Stimulated activated memory B cell treated with anti-CD40 and anti-IgM and Interleukin-4, amounts not matched to agents 10 μg/mL and 1 μg/mL and 100 μg/mL, for 72 hours (primary cell): ENCODE data around the gene SLC44A5.
"Not testable (repeated sequence)": the region's sequence is repeated elsewhere in the genome, so short reads cannot be mapped to it uniquely, and the experiment has no call there.

Experiments
- ATAC-seq: fragments of 150-1000 bp; cut with Tn5 transposase; 2 replicates; pipeline ENCODE4 v1.10.0; 2021
- H3K27ac Mint-ChIP-seq: one replicate; pipeline ENCODE4 v1.8.0; 2022; ENCODE audit warnings: mild to moderate bottlenecking, mixed read lengths
- H3K27me3 Mint-ChIP-seq: one replicate; pipeline ENCODE4 v1.8.0; 2022; ENCODE audit warnings: mixed read lengths
- H3K36me3 Mint-ChIP-seq: one replicate; pipeline ENCODE4 v1.8.0; 2022; ENCODE audit warnings: mixed read lengths
- H3K4me1 Mint-ChIP-seq: one replicate; pipeline ENCODE4 v1.8.0; 2022; ENCODE audit warnings: mixed read lengths
- H3K4me3 Mint-ChIP-seq: one replicate; pipeline ENCODE4 v1.8.0; 2022; ENCODE audit warnings: mild to moderate bottlenecking, moderate library complexity, mixed read lengths
- H3K9me3 Mint-ChIP-seq: one replicate; pipeline ENCODE4 v1.8.0; 2022; ENCODE audit warnings: mixed read lengths

Gene SLC44A5

GRCh38 chr1:75293270-75293669, 317.6 kb downstream of the SLC44A5 start:
- H3K4me3 Mint-ChIP-seq = no peak overlapping the region
- H3K4me1 Mint-ChIP-seq = peaks cover 6% of the 10 kb centered on the region
- ATAC-seq = no peak
- H3K9me3 Mint-ChIP-seq = no peaks in the 10 kb centered on the region
- H3K27me3 Mint-ChIP-seq = peaks cover 18% of the 10 kb centered on the region
- no peaks in the 10 kb centered on the region for H3K36me3 Mint-ChIP-seq
- H3K27ac Mint-ChIP-seq = no peak overlapping the region

GRCh38 chr1:75292013-75292412, 318.9 kb downstream of the SLC44A5 start:
- H3K36me3 Mint-ChIP-seq = no peaks in the 10 kb centered on the region

GRCh38 chr1:75276385-75276784, 334.5 kb downstream of the SLC44A5 start:
- H3K4me1 Mint-ChIP-seq = no peaks in the 10 kb centered on the region
- no peaks in the 10 kb centered on the region for H3K27me3 Mint-ChIP-seq
- ATAC-seq = no peak

More at GRCh38 chr1:75292013-75292412, 318.9 kb downstream of the SLC44A5 start:
- peaks cover 18% of the 10 kb centered on the region for H3K27me3 Mint-ChIP-seq
- no peak overlapping the region for H3K27ac Mint-ChIP-seq
- no peak for ATAC-seq
- no peak overlapping the region for H3K4me3 Mint-ChIP-seq
- peaks cover 6% of the 10 kb centered on the region for H3K4me1 Mint-ChIP-seq
- H3K9me3 Mint-ChIP-seq = no peaks in the 10 kb centered on the region

GRCh38 chr1:75275631-75276030, 335.3 kb downstream of the SLC44A5 start:
- Mint-ChIP-seq H3K27me3 (no peaks in the 10 kb centered on the region), H3K9me3 (peaks cover 5% of the 10 kb centered on the region), H3K36me3 (no peaks in the 10 kb centered on the region), H3K27ac (no peak overlapping the region), H3K4me1 (no peaks in the 10 kb centered on the region), H3K4me3 (no peak overlapping the region)
- ATAC-seq = no peak

More at GRCh38 chr1:75276385-75276784, 334.5 kb downstream of the SLC44A5 start:
- Mint-ChIP-seq H3K36me3 (no peaks in the 10 kb centered on the region), H3K9me3 (peaks cover 3% of the 10 kb centered on the region), H3K27ac (no peak overlapping the region), H3K4me3 (no peak overlapping the region)

GRCh38 chr1:75274920-75275506, 335.9 kb downstream of the SLC44A5 start:
- H3K4me3 Mint-ChIP-seq = no peak overlapping the region
- peaks cover 5% of the 10 kb centered on the region for H3K9me3 Mint-ChIP-seq
- H3K27ac Mint-ChIP-seq = no peak overlapping the region
- no peaks in the 10 kb centered on the region for H3K4me1 Mint-ChIP-seq
- no peaks in the 10 kb centered on the region for H3K27me3 Mint-ChIP-seq
- no peak for ATAC-seq
- H3K36me3 Mint-ChIP-seq = no peaks in the 10 kb centered on the region

- H3K27ac Mint-ChIP-seq = no peak overlapping the region
- H3K27me3 Mint-ChIP-seq = no peaks in the 10 kb centered on the region
- ATAC-seq = no peak
- no peaks in the 10 kb centered on the region for H3K4me1 Mint-ChIP-seq
- peaks cover 9% of the 10 kb centered on the region for H3K9me3 Mint-ChIP-seq
- H3K36me3 Mint-ChIP-seq = no peaks in the 10 kb centered on the region
- H3K4me3 Mint-ChIP-seq = no peak overlapping the region
Measured at GRCh38 chr1:75273110-75273509, 337.8 kb downstream of the SLC44A5 start.

- ATAC-seq = peak; percentile 55
- Mint-ChIP-seq H3K9me3 (peaks cover 12% of the 10 kb centered on the region), H3K27ac (no peak overlapping the region)
Measured at GRCh38 chr1:75265792-75266191, 345.1 kb downstream of the SLC44A5 start.

GRCh38 chr1:75264112-75264511, 346.8 kb downstream of the SLC44A5 start:
- Mint-ChIP-seq H3K4me3 (no peak overlapping the region), H3K9me3 (peaks cover 14% of the 10 kb centered on the region), H3K27me3 (no peaks in the 10 kb centered on the region), H3K27ac (peak overlapping the region; percentile 39), H3K4me1 (peaks cover 31% of the 10 kb centered on the region), H3K36me3 (peaks cover 11% of the 10 kb centered on the region)
- no peak for ATAC-seq

More at GRCh38 chr1:75265792-75266191, 345.1 kb downstream of the SLC44A5 start:
- H3K4me3 Mint-ChIP-seq = no peak overlapping the region
- peaks cover 17% of the 10 kb centered on the region for H3K4me1 Mint-ChIP-seq
- H3K36me3 Mint-ChIP-seq = peaks cover 4% of the 10 kb centered on the region
- no peaks in the 10 kb centered on the region for H3K27me3 Mint-ChIP-seq

- ATAC-seq, H3K4me3 Mint-ChIP-seq, H3K27me3 Mint-ChIP-seq, H3K27ac Mint-ChIP-seq: not testable (repeated sequence)
- peaks cover 13% of the 10 kb centered on the region for H3K36me3 Mint-ChIP-seq
- peaks cover 34% of the 10 kb centered on the region for H3K4me1 Mint-ChIP-seq
- peaks cover 14% of the 10 kb centered on the region for H3K9me3 Mint-ChIP-seq
Measured at GRCh38 chr1:75263616-75264015, 347.3 kb downstream of the SLC44A5 start.

- H3K27me3 Mint-ChIP-seq = not testable (repeated sequence)
- H3K4me3 Mint-ChIP-seq = peak overlapping the region; percentile 30
- peaks cover 14% of the 10 kb centered on the region for H3K9me3 Mint-ChIP-seq
- H3K27ac Mint-ChIP-seq = peak overlapping the region; percentile 83
- H3K4me1 Mint-ChIP-seq = peaks cover 34% of the 10 kb centered on the region
- H3K36me3 Mint-ChIP-seq = peaks cover 13% of the 10 kb centered on the region
- peak; percentile 65 for ATAC-seq
Measured at GRCh38 chr1:75261946-75262345, 349.0 kb downstream of the SLC44A5 start.

GRCh38 chr1:75258351-75258750, 352.6 kb downstream of the SLC44A5 start:
- ATAC-seq = no peak
- Mint-ChIP-seq H3K36me3 (peaks cover 13% of the 10 kb centered on the region), H3K27ac (no peak overlapping the region), H3K4me1 (peaks cover 41% of the 10 kb centered on the region), H3K9me3 (peaks cover 11% of the 10 kb centered on the region), H3K4me3 (no peak overlapping the region), H3K27me3 (no peaks in the 10 kb centered on the region)

GRCh38 chr1:75257424-75257823, 353.5 kb downstream of the SLC44A5 start:
- Mint-ChIP-seq H3K27ac (no peak overlapping the region), H3K36me3 (peaks cover 13% of the 10 kb centered on the region), H3K4me3 (no peak overlapping the region), H3K9me3 (peaks cover 9% of the 10 kb centered on the region), H3K4me1 (peaks cover 48% of the 10 kb centered on the region), H3K27me3 (no peaks in the 10 kb centered on the region)
- no peak for ATAC-seq

GRCh38 chr1:75250114-75250513, 360.8 kb downstream of the SLC44A5 start:
- not testable (repeated sequence) for ATAC-seq, H3K27me3 Mint-ChIP-seq, H3K9me3 Mint-ChIP-seq, H3K27ac Mint-ChIP-seq, H3K4me3 Mint-ChIP-seq, H3K36me3 Mint-ChIP-seq
- peaks cover 12% of the 10 kb centered on the region for H3K4me1 Mint-ChIP-seq

- peaks cover 7% of the 10 kb centered on the region for H3K4me1 Mint-ChIP-seq
- H3K36me3 Mint-ChIP-seq = no peaks in the 10 kb centered on the region
- H3K9me3 Mint-ChIP-seq = peaks cover 2% of the 10 kb centered on the region
- no peak overlapping the region for H3K27ac Mint-ChIP-seq
- no peak for ATAC-seq
- no peak overlapping the region for H3K4me3 Mint-ChIP-seq
- no peaks in the 10 kb centered on the region for H3K27me3 Mint-ChIP-seq
Measured at GRCh38 chr1:75245239-75245638, 365.7 kb downstream of the SLC44A5 start.

- Mint-ChIP-seq H3K36me3 (no peaks in the 10 kb centered on the region), H3K27ac (no peak overlapping the region), H3K27me3 (no peaks in the 10 kb centered on the region), H3K4me3 (no peak overlapping the region), H3K4me1 (peaks cover 7% of the 10 kb centered on the region), H3K9me3 (no peaks in the 10 kb centered on the region)
- no peak for ATAC-seq
Measured at GRCh38 chr1:75243124-75243523, 367.8 kb downstream of the SLC44A5 start.

GRCh38 chr1:75237316-75237715, 373.6 kb downstream of the SLC44A5 start:
- Mint-ChIP-seq H3K27ac (no peak overlapping the region), H3K4me3 (no peak overlapping the region), H3K4me1 (no peaks in the 10 kb centered on the region), H3K27me3 (no peaks in the 10 kb centered on the region), H3K9me3 (no peaks in the 10 kb centered on the region), H3K36me3 (no peaks in the 10 kb centered on the region)
- no peak for ATAC-seq
